ENCODE results near the gene FMN1.

FMN1 gene

DNA sequence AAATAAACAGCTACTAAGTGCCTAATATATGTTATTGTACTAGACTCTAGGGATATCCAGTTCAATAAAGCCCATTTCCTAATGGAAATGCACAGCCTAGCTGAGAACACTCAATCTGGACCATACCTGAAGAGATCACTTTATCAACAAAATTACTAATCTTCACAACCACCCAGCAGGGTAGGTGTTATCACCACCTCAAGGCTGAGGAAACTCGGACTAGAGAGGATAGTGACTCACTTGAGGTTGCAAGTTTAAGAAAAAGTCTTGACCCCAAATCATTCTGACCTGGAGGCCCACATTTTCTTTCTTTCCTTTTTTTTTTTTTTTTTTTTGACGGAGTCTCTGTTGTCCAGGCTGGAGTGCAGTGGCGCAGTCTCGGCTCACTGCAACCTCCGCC lies 3.1 kb upstream of the FMN1 start:
- TF ChIP-seq, protein P1, sequence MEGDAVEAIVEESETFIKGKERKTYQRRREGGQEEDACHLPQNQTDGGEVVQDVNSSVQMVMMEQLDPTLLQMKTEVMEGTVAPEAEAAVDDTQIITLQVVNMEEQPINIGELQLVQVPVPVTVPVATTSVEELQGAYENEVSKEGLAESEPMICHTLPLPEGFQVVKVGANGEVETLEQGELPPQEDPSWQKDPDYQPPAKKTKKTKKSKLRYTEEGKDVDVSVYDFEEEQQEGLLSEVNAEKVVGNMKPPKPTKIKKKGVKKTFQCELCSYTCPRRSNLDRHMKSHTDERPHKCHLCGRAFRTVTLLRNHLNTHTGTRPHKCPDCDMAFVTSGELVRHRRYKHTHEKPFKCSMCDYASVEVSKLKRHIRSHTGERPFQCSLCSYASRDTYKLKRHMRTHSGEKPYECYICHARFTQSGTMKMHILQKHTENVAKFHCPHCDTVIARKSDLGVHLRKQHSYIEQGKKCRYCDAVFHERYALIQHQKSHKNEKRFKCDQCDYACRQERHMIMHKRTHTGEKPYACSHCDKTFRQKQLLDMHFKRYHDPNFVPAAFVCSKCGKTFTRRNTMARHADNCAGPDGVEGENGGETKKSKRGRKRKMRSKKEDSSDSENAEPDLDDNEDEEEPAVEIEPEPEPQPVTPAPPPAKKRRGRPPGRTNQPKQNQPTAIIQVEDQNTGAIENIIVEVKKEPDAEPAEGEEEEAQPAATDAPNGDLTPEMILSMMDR (IDR thresholded peaks at IDR 0.05; ENCODE audit: low read depth, low read length, missing control alignments), result no peak
- Histone ChIP-seq H3K4me3 (ENCODE audit: low read depth, low read length) (no peak overlapping the region), H3K27ac (no peak overlapping the region), H3K27me3 (replicated peaks) (peaks cover 2% of the 10 kb centered on the region), H3K36me3 (replicated peaks) (no peaks in the 10 kb centered on the region)
- in situ Hi-C loops (cut with HindIII; ENCODE audit: low pct_ligation_motif_present, low sequenced_read_pairs), result no loop called here
- no peak for DNase-seq

DNA sequence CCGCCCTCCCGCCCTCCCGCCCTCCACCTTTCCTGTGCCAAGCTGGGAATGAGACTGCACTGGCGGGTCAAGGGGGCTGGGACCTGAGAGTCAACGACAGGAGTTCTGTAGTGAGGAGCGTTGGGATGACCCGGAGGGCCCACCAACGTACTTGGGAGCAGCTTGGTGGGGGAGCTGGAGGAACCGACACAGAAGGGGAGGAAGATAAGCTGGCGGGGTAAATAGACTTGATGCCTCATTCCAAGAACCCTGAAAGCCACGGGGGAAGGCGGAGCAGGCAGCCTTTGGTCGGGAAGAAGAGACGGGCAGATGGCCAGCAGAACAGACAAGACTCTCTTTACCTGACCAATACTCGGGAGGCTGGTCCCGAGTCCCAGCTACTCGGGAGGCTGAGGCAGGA lies 277 bp downstream of the FMN1 start:
- no peak for DNase-seq
- peaks cover 2% of the 10 kb centered on the region for H3K27me3 ChIP-seq (replicated peaks)
- no peaks in the 10 kb centered on the region for H3K36me3 ChIP-seq (replicated peaks)
- in situ Hi-C loops (cut with HindIII; ENCODE audit: low pct_ligation_motif_present, low sequenced_read_pairs), result no loop called here
- H3K27ac ChIP-seq, result no peak overlapping the region
- TF ChIP-seq, protein P1 (IDR thresholded peaks at IDR 0.05; ENCODE audit: low read depth, low read length, missing control alignments), result no peak
- H3K4me3 ChIP-seq (ENCODE audit: low read depth, low read length), result peak overlapping the region; percentile 66

DNA sequence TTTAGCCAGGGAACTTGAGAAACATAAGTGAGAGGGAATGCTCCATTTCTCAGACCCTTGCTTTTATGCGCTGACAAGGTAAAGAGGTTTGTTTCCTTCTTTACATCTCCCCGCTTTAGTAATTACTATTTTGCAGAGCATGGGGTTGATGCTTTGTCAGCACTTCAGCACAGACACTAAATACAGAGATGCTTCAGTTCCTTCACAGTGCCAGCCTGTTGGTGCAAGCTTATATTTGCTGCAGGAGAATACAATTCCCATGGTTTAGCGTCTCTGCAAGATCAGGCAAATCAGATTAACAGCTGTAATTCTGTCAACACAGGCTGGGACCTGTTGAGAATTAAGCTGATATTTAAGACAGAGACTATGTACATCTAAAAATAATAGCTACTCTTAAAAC lies 2.9 kb downstream of the FMN1 start:
- Histone ChIP-seq H3K27ac (no peak overlapping the region), H3K27me3 (replicated peaks) (peaks cover 2% of the 10 kb centered on the region), H3K36me3 (replicated peaks) (no peaks in the 10 kb centered on the region), H3K4me3 (ENCODE audit: low read depth, low read length) (no peak overlapping the region)
- in situ Hi-C loops (cut with HindIII; ENCODE audit: low pct_ligation_motif_present, low sequenced_read_pairs), result no loop called here
- TF ChIP-seq, protein P1 (IDR thresholded peaks at IDR 0.05; ENCODE audit: low read depth, low read length, missing control alignments), result no peak
- no peak for DNase-seq

DNA sequence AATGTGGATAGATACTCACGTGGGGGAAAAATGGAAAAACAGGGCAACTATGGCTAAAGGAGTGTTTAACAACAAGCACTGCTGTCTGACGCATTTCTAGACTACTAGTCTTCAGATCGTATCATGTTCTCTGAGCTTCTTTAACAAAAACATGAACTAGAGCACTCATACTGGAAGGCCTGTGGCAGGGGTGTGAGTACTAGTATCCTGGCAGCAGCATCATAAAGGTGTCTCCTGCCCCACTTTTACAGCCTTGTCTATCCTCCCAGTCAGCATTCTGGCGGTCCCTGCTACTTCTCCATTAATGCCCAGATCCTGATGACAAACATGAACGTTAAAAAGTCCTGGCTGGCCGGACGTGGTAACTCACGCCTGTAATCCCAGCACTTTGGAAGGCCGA lies 4.0 kb downstream of the FMN1 start:
- no peak for DNase-seq
- TF ChIP-seq, protein P1 (IDR thresholded peaks at IDR 0.05; ENCODE audit: low read depth, low read length, missing control alignments), result no peak
- Histone ChIP-seq H3K27me3 (replicated peaks) (peaks cover 2% of the 10 kb centered on the region), H3K27ac (no peak overlapping the region), H3K36me3 (replicated peaks) (no peaks in the 10 kb centered on the region), H3K4me3 (ENCODE audit: low read depth, low read length) (no peak overlapping the region)
- in situ Hi-C loops (cut with HindIII; ENCODE audit: low pct_ligation_motif_present, low sequenced_read_pairs), result no loop called here

DNA sequence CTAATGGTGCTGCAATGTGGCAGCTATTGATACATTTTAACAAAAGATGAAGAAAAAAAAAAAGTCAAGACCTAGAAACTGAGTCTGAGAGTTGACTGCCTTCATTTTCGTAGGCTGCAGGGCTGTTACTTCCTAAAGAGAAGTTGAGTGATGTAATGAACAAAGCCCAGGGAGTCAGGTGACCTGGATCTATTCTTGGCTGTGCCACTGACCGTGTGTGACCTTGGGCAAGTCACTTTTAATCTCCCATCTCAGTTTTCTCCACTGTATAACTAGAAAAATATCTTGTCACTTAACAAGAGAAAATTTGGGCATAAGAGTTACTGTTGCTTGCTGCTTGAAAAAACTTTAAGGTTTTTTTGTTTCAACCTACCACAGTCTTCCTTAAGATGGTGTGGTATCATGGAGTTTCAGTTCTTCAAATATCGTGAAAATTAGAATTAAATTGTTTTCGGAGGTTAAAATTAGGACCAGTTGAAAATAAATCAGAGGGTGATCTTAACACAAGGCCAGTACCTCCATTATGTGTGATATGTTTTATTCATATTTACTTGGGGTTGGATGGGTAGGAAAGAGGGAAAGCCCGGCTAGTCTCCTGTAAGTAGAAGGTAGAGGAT lies 5.8 kb downstream of the FMN1 start:
- Histone ChIP-seq H3K4me3 (ENCODE audit: low read depth, low read length) (no peak overlapping the region), H3K27ac (no peak overlapping the region), H3K36me3 (replicated peaks) (no peaks in the 10 kb centered on the region), H3K27me3 (replicated peaks) (peaks cover 2% of the 10 kb centered on the region)
- in situ Hi-C loops (cut with HindIII; ENCODE audit: low pct_ligation_motif_present, low sequenced_read_pairs), result no loop called here
- DNase-seq, result no peak
- TF ChIP-seq, protein P1 (IDR thresholded peaks at IDR 0.05; ENCODE audit: low read depth, low read length, missing control alignments), result no peak

DNA sequence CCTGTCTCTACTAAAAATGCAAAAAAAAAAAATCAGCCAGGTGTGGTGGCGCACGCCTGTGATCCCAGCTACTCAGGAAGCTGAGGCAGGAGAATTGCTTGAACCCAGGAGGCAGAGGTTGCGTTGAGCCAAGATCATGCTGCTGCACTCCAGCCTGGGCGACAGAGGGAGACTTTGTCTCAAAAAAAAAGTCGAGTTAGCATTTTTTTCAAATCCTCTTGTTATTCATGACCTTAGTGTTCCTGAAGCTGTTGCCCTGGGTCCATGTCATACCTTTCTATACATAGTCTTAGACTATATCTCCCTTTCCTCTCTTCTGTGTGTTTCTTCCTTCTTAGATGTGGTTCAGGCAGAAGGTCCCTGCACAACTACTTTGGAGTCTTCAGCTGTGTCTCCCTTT lies 6.4 kb downstream of the FMN1 start:
- no peak overlapping the region for H3K27ac ChIP-seq
- H3K4me3 ChIP-seq (ENCODE audit: low read depth, low read length), result no peak overlapping the region
- no peaks in the 10 kb centered on the region for H3K27me3 ChIP-seq (replicated peaks)
- no peak for DNase-seq
- TF ChIP-seq, protein P1 (IDR thresholded peaks at IDR 0.05; ENCODE audit: low read depth, low read length, missing control alignments), result no peak
- in situ Hi-C loops (cut with HindIII; ENCODE audit: low pct_ligation_motif_present, low sequenced_read_pairs), result no loop called here
- H3K36me3 ChIP-seq (replicated peaks), result no peaks in the 10 kb centered on the region

All from brain microvascular endothelial cell (primary cell).